GM21786 (cell line): Measurements from ENCODE around the gene PPP1R3E.
"Not testable (repeated sequence)": the region's sequence is repeated elsewhere in the genome, so short reads cannot be mapped to it uniquely, and the experiment has no call there.

Experiments
- ATAC-seq: cut with Tn5 transposase; IDR thresholded peaks from one replicate; pipeline ENCODE4 v1.9.1; 2021; ENCODE audit not compliant: unreplicated experiment

PPP1R3E gene, protein sequence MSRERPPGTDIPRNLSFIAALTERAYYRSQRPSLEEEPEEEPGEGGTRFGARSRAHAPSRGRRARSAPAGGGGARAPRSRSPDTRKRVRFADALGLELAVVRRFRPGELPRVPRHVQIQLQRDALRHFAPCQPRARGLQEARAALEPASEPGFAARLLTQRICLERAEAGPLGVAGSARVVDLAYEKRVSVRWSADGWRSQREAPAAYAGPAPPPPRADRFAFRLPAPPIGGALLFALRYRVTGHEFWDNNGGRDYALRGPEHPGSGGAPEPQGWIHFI

DNA sequence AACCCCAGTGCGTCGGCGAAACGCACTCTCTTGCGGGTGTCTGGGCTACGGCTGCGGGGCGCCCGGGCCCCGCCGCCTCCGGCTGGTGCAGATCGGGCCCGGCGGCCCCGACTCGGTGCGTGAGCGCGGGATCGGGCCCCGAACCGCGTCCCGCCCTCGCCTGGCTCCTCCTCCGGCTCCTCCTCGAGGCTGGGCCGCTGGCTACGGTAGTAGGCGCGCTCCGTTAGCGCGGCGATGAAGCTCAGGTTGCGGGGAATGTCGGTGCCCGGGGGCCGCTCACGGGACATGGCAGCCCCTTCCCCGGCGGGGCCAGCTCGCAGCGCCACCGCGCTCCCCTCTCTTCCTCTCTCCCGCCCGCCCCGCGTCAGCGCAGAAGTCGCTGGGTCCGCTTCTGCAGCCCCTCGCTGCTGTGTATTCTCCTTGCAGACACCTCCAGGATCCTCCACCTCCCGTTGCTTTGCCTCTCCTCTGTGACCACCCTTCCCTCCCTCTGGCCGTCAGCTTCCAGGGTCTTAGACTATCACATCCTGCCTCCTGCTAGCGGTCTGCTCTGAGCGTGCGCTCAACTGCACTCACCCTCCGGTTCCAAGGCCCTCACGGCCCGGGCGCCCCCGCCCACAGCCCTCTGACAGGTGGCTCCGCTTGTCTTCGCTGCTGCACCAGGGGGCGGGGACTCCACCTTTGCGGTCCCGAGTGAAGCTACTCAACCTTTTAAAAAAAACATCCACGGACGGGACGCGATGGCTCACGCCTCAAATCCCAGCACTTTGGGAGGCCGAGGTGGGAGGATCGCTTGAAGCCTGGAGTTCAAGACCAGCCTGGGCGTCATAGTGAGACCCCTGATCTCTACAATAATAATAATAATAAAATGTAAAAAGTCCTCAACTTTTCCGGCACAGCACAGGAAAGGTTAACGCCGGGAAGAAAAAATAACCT, at the start of gene PPP1R3E:
TSS of gene PPP1R3E (minus strand) at position 570 of the 936 bp plus-strand sequence. CDS start at position 287, 283 bp downstream.
- peak; percentile 28 for ATAC-seq

DNA sequence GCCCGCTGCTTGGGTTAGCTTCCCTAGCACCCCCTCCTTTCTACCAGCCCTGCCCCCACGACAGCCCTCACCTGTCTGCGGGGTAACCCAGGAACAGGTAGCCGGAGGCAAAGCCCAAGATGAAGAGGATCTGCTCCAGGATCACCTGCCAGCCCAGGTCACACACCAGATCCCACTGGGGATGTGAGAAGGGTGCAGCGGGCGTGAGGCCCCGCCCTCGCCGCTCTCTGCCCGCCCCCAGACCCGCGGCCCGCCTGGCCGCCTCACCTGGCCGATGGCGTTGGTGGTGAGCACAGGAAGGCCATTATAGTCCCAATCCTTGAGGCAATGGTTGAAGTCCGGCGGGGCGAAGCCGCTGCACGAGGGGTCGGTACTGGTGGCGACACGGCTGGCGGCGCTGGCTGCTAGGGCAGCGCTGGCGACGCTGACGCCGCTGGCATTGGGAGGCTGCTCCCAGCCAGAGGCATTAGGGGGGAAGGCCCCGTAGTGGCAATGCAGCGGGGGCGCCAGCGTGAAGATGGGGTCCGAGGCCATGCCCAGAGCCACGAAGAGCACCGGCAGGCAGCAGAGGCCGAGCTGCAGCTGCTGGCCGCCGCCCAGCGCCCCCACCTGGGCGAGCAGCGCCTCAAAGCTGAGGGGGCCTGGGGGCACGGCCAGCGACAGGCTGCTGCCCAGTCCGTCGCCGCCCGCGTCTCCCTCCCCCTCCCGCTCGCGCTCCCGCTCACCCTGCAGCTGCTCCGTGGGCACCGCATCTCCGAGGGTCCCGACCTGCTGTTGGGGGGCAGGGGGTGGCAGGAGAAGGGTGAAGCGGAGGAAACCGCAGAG, 49.2 kb upstream of the PPP1R3E start:
- ATAC-seq = no peak

DNA sequence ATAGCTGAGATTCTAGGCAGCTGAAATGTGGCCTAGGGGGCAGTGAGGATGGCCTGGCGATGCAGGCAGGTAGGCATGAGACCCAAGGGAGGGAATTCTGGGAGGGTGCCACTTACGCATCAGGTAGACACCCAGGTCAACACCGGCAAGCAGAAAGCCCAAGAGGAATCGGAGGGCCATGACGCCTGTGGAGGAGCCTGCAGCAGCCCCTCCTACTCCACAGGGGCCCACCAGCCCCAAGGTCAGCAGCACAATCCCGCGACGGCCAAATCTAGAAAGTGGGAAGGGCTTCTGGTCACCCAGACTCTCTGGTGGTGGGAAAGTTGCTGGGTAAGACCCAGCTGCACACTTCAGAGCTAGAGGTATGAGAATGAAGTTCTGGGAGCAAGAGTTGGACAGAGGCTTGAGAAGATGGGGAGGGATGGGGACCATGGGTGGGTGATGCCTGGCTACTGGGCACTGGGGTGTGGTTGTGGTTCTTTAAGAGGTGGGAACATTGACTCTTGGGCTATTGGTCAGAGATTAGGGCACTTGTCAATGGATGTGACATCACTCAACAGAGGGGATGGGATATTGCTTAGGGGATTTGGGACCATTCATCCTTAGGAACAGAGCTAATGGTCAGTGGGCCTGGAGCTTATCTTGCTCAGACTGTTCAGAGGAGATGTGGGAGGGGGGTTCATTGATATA, 46.6 kb upstream of the PPP1R3E start:
- no peak for ATAC-seq

DNA sequence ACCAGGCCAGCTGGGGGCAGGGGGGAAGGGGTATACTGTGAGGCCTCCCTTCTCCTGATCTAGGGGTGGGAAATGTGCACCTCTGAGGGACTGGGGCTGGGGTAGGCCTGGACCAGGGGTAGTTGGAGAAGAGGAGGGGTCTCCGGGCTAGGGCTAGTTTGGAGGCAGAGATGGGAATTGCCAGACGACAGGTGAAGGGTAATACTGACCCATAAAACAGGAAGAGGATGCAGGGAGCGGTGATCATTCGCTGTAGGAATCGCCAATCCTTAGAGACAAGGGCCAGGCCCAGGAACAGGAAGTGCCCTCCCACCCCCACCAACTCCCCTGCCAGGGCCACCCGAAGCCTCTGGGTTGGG, 45.6 kb upstream of the PPP1R3E start:
- no peak for ATAC-seq

DNA sequence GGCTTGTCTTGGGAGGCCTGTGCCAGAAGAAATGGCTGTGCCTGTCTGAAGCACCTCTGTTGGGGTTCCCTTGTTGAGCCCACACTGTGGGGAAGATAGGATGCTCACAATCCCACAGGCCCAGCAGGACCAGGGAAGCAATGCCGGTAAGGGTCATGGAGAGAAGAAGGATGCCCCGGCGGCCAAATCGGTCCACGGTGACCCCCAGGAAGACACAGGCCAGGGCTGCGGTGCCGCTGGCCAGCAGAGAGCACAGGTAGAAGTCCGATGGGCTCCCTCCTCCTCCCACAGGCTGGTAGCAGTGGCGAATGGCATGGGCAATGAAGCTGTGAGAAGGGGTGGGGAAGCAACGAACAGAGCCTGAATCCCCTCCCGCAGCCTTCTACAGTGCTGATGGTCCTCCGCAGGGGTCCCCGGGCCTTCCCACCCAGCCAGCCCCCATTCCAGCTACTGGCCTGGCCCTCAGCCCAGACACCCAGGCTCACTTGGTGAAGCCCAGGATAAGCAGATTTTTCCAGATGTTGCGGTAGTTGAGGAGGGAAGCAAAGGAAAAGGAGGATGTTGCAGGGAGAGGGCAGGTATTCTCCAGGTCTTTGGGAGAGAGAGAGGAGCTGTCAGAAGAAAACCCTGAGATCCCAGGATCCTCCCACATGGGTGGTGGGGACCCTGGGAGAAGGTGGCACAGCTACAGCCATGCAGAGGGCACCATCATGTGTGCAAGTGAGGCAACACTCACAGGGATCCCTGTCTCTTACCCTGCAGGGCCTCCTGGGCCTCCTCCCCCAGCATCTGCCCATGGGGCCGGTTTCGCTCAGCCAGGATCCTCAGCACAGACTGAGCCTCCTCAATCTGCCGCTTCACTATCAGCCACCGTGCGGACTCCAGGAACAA, 45.0 kb upstream of the PPP1R3E start:
- ATAC-seq = no peak

DNA sequence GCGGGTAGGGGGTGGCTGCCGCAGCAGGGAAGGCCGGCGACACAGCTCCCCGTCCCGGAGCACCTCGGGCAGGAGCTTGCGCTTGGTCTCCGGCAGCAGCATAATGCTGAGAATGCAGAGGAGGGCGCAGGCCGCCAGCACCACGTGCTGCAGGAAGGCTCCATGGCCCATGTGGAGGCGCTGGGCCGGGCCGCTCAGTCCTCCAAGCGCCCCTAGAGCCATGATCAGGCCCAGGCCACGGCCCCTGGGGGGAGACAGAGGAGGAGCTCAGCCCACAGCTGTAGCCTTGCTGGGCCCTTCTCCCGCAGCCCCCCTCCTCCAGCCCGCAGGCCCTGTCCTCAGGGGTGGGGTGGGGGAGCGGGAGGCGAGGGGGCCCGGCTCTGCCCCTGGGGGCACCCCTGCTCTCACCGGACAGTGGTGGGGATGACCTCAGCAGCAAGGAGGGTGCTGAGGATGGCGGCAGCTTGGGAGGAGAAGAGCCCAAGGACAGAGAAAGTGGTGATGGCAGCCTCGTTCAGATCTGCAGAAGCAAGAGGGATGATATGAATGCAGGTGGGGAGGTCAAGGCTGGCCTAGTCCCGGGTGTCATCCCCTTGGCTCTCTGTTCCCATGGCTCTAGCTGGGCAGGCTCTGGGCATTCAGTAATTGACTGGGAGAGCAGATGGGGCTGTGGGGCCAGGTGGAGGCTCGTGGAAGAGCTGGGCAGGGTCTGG, 44.2 kb upstream of the PPP1R3E start:
- ATAC-seq = no peak

DNA sequence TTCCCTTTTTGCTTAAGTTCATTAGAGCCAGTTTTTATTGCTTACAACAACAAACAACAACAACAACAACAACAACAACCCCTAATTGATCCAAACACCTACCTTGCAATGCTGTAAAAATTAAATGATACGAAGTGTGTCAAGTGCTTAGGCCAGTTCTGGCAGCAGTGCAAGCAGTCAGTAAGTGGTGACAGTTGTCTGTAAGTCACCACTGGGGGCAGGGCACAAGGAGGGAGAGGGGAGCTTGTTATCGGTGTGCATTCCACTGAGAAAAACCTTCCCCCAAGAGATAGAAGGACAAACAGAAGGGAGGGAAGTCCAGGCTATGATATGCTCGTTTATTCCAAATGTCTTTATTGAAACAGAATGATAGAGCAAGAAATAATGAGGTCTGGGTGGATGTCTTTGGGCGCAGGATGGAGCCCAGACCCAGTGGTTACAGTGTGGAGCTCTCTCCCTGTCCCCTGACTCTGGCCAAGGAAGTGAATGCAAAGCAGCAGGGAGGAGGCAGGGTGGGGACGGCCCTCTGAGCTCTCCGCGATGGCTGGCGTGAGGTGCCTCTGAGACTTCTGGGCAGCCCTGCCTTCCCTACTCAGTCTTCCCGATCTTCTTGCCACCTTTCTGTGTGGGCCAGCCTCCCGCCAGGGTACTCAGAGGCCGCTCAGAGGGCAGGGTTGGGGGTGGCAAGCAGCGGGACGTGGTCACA, 43.5 kb upstream of the PPP1R3E start:
- ATAC-seq = no peak

DNA sequence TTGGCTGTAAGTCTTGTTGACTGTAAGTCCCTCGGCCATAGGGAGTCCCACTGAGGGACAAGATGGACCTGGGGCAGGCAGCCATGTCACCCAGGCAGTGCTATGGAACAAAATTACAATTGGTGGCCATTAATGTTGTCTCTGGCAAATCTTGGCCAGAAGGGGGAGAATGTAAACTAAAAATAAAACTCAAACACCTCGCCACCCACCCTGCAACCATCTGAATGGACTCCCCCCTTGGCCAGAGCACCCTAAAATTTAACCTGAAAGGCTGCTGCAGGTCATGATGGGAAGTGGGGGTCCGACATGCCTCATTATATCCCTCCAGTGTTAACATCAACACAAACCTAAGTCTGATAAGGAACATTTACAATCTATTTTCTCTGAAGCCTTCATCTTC, 41.8 kb upstream of the PPP1R3E start:
- ATAC-seq = no peak

DNA sequence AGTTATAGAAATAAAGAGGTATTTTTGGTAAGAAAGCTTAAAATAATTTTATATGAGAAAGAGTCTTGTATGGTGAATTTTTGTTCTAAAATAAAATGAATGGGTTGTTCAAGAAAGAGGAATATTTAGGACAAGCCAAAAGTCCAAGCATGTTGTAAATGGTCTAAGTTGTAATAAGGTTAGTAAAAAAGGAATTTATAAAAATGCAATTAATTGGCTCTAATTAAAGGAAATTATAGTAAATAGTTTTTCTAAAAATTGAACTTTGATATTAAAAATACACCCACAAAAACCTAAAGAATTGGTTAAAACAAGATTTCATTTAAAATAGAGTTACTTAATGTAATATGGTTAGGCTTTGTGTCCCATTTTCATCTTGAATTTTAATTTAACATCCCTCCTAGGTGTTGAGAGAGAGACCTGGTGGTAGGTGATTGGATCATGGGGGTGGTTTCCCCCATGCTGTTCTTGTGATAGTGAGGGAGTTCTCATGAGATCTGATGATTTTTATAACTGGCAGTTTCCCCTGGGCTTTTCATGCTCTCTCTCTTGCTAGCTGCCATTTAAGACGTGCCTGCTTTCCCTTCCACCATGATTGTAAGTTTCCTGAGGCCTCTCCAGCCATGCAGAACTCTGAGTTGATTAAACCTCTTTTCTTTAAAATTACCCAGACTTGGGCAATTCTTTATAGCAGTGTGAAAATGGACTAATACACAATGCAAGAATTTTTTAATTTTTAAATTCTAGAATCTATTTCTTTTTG, 37.0 kb upstream of the PPP1R3E start:
- no peak for ATAC-seq

DNA sequence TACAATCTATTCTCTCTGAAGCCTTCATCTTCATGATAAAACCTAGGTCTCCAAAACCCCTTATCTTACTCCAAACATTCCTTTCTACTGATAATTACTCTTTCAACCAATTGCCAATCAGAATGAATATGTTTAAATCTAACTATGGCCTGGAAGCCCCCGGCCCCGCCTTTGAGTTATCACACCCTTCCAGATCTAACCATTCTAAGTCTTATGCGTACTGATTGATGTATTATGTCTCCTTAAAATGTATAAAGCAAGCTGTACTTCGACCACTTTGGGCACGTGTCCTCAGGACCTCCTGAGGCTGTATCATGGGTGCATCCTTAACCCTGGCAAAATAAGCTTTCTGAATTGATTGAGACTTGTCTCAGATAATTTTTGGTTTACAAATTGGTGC, 33.0 kb upstream of the PPP1R3E start:
- no peak for ATAC-seq

DNA sequence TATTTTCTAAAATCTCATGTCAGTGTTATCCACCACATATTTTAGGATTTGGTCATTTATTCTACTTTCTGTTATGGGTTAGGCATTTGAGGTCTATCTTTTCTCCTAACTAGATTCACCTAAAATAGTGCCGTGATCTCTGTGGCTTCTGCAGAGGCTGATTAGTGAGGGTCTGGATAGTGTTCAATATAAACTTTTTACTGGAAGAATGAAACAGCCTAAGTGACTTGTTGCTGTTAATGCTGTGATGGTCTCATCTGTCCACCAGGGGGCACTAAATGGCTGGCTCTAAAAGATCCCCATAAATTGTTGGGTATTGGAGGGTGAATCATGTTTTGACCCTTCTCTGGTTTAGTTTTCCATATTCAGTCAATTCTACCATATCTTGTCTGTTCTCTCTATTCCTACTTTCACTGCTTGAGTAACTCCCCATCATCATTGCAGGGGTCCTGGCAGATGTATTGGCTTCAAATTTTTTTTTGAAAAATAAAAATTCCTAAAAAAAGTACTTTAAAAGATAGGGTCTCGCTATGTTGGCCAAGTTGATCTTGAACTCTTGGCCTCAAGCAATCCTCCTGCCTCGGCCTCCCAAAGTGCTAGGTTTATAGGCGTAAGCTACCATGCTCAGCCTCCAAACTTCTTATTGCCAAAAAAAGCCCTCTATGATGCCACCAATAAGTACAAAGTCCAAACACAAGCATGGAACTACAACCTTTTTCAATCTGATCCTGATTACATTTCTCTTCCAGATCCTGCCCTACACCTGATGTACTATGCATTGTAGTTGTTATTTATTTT, 25.5 kb upstream of the PPP1R3E start:
- ATAC-seq = no peak

DNA sequence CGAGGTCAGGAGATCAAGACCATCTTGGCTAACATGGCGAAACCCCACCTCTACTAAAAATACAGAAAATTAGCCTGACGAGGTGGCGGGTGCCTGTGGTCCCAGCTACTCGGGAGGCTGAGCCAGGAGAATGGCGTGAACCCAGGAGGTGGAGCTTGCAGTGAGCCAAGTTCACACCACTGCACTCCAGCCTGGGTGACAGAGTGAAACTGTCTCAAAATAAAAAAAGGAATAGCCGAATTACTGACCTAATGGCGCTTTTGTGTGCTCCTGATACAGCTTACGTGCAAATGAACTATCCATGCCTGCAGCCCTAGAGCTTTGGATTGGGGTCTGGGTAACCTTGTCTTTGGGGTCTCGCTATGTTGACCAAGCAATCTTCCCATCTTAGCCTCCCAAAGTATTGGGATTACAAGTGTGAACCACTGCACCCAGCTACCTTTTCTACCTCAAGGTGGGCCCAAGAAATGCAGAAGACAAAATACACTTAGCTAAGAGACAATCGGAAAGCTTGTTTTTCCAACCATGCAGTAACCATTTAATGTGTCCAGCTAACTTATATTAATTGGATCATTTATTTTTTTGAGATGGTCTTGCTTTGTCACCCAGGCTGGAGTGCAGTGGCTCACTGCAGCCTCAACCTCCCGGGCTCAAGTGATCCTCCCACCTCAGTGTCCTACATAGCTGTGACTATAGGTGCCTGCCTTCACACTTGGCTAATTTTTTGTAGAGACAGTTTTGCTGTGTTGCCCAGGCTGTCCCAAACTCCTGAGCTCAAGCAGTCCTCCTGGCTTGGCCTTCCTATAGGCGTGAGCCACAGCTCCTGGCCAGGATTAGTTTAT, 24.1 kb upstream of the PPP1R3E start:
- no peak for ATAC-seq

DNA sequence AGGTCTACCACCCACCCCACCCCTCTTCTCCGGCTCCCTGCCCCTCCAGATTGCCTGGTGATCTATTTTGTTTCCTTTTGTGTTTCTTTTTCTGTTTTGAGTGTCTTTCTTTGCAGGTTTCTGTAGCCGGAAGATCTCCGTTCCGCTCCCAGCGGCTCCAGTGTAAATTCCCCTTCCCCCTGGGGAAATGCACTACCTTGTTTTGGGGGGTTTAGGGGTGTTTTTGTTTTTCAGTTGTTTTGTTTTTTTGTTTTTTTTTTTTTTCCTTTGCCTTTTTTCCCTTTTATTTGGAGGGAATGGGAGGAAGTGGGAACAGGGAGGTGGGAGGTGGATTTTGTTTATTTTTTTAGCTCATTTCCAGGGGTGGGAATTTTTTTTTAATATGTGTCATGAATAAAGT, 23.1 kb upstream of the PPP1R3E start:
- ATAC-seq = not testable (repeated sequence)

DNA sequence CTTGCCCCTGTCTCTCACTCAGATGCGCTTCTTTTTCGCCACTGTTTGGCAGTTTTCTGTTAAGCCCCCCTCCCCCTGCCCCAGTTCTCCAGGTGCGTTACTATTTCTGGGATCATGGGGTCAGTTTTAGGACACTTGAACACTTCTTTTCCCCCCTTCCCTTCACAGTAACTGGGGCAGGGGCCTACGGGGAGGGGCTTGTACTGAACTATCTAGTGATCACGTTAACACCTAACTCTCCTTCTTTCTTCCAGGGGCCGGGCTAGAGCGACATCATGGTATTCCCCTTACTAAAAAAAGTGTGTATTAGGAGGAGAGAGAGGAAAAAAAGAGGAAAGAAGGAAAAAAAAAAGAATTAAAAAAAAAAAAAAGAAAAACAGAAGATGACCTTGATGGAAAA, 22.3 kb upstream of the PPP1R3E start:
- no peak for ATAC-seq

DNA sequence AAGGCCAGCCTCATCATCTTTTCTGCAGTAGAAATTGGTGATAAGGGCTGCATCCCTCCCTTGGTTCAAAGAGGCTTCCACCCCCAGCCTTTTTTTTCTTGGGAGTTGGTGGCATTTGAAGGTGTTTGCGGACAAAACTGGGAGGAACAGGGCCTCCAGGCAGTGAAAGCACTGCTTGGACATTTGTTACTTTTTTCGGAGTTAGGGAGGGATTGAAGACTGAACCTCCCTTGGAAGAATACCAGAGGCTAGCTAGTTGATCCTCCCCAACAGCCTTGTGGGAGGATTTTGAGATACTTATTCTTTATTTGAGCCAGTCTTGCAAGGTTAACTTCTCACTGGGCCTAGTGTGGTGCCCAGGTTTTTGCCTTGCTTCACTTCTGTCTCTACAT, 21.8 kb upstream of the PPP1R3E start:
- ATAC-seq = no peak

DNA sequence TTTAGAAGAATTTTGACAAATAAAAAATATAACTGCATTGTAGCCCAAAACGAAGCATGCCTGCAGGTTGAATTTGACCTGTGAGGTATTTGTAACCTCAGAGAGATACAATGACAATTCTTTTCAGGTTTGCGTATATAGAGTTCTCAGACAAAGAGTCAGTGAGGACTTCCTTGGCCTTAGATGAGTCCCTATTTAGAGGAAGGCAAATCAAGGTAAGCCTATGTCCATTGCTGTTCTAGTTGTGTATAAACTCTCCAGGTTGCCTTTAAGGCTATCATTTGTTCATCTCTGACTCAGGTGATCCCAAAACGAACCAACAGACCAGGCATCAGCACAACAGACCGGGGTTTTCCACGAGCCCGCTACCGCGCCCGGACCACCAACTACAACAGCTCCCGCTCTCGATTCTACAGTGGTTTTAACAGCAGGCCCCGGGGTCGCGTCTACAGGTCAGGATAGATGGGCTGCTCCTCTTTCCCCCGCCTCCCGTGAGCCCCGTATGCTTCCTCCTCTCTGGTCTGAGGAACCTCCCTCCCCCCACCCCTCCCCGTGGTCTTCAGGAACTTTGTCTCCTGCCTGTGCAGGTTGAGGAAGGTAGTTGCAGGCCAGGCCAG, 21.3 kb upstream of the PPP1R3E start:
- no peak for ATAC-seq
